ENCODE results near the gene COPS4. TPM values are rescaled to one million over a fixed set of nuclear protein-coding genes. Genes with fewer than 3 reads are reported as not detected.
"Not testable (repeated sequence)": the region's sequence is repeated elsewhere in the genome, so short reads cannot be mapped to it uniquely, and the experiment has no call there.

The COPS4 gene
- total RNA-seq, 1 experiment from 2014 or later, result 21.0 TPM

DNA sequence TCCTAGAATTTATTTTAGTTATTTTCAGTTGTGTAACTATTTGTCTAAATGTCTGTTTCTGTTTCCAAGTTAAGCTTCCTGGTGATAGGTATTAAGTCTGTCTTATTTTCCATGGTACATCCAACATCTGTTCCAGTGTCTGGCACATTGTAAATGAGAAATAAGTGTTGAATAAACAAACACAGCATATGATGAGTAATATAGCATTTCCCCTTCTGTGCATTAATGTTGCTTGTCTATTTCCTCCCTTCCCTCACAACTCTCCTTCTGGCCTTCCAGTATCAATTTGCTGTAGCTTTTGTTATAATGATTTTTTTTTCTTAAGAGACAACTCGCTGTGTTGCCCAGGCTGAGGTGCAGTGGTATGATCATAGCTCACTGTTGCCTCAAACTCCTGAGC is 36.1 kb downstream of the COPS4 start:
- H3K27ac Mint-ChIP-seq (ENCODE audit: unreplicated experiment), result no peak overlapping the region
- TF ChIP-seq, protein P1, sequence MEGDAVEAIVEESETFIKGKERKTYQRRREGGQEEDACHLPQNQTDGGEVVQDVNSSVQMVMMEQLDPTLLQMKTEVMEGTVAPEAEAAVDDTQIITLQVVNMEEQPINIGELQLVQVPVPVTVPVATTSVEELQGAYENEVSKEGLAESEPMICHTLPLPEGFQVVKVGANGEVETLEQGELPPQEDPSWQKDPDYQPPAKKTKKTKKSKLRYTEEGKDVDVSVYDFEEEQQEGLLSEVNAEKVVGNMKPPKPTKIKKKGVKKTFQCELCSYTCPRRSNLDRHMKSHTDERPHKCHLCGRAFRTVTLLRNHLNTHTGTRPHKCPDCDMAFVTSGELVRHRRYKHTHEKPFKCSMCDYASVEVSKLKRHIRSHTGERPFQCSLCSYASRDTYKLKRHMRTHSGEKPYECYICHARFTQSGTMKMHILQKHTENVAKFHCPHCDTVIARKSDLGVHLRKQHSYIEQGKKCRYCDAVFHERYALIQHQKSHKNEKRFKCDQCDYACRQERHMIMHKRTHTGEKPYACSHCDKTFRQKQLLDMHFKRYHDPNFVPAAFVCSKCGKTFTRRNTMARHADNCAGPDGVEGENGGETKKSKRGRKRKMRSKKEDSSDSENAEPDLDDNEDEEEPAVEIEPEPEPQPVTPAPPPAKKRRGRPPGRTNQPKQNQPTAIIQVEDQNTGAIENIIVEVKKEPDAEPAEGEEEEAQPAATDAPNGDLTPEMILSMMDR (IDR thresholded peaks at IDR 0.05; ENCODE audit: unreplicated experiment), result no peak
- no TSS peak for BruUV-seq (replicated peaks)
- no peaks in the 10 kb centered on the region for H3K4me1 Mint-ChIP-seq (ENCODE audit: low read depth, unreplicated experiment)
- no peaks in the 10 kb centered on the region for H3K9me3 Mint-ChIP-seq (ENCODE audit: low read depth, unreplicated experiment)
- no peak overlapping the region for H3K4me3 Mint-ChIP-seq (ENCODE audit: low read depth, unreplicated experiment)
- no peaks in the 10 kb centered on the region for H3K27me3 Mint-ChIP-seq (ENCODE audit: unreplicated experiment)
- no peak for DNase-seq
- CTCF ChIA-PET, result no interaction called here
- peaks cover 15% of the 10 kb centered on the region for H3K36me3 Mint-ChIP-seq (ENCODE audit: insufficient read depth, unreplicated experiment)
- intact Hi-C loops (cut with micrococcal nuclease; ENCODE audit: unreplicated experiment), result loop anchor here (5.0 kb wide), 1 partner anchor 211 kb away; the partner anchor contains the start of gene COQ2

DNA sequence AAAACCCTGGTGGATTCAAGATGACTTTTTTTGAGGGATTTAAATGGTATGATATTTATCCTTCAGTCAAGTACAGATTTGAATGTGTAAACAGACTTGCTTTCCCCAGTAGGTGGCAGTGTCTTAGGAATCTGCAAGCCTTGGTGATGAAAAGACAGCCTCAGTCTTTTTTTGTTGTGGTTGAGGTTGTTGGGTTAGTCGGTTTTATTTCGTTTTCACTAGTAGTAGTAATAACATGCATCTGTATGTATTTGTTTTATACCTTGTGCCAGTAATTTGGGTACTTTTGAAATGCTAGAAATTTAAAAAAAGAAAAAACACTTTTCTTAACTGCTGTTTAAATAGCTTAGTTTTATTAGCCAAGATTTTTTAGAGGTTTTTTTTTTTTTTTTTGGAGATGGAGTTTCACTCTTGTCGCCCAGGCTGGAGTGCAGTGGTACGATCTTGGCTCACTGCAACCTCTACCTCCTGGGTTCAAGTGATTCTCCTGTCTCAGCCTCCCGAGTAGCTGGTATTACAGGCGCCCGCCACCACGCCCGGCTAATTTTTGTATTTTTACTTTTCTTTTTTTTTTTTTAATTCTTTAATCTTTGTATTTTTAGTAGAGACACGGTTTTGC is 39.2 kb downstream of the COPS4 start:
- intact Hi-C loops (cut with micrococcal nuclease; ENCODE audit: unreplicated experiment), result loop anchor here (1.0 to 5.0 kb wide), 3 partner anchors 179 to 208 kb away; partner anchors contain the start of gene COQ2
- no peaks in the 10 kb centered on the region for H3K9me3 Mint-ChIP-seq (ENCODE audit: low read depth, unreplicated experiment)
- BruUV-seq (replicated peaks), result no TSS peak
- H3K36me3 Mint-ChIP-seq (ENCODE audit: insufficient read depth, unreplicated experiment), result peaks cover 16% of the 10 kb centered on the region
- H3K27me3 Mint-ChIP-seq (ENCODE audit: unreplicated experiment), result no peaks in the 10 kb centered on the region
- TF ChIP-seq, protein P1 (IDR thresholded peaks at IDR 0.05; ENCODE audit: unreplicated experiment), result peak; percentile 37
- CTCF ChIA-PET, result interaction anchor here (0.6 to 1.6 kb wide), 7 partner anchors 36 to 707 kb away, joined by 3 to 11 read pairs (median 5); no protein-coding TSS in a partner anchor
- no peak overlapping the region for H3K27ac Mint-ChIP-seq (ENCODE audit: unreplicated experiment)
- DNase-seq, result peak; percentile 52
- no peaks in the 10 kb centered on the region for H3K4me1 Mint-ChIP-seq (ENCODE audit: low read depth, unreplicated experiment)
- H3K4me3 Mint-ChIP-seq (ENCODE audit: low read depth, unreplicated experiment), result no peak overlapping the region

DNA sequence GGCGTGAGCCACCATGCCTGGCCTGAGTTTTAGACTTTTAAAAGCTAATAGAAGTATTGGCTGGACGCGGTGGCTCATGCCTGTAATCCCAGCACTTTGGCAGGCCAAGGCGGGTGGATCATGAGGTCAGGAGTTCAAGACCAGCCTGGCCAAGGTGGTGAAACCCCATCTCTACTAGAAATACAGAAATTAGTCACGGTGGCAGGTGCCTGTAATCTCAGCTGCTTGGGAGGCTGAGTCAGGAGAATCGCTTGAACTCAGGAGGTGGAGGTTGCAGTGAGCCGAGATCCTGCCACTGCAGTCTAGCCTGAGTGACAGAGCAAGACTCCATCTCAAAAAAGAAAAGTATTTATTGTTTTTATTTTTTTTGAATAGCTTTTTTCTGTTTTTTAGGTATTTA is 39.8 kb downstream of the COPS4 start:
- CTCF ChIA-PET, result interaction anchor here (0.7 to 1.6 kb wide), 4 partner anchors 36 to 207 kb away, joined by 5 to 11 read pairs (median 6); no protein-coding TSS in a partner anchor
- H3K4me3 Mint-ChIP-seq (ENCODE audit: low read depth, unreplicated experiment); H3K9me3 Mint-ChIP-seq (ENCODE audit: low read depth, unreplicated experiment); DNase-seq; BruUV-seq (replicated peaks); H3K4me1 Mint-ChIP-seq (ENCODE audit: low read depth, unreplicated experiment); H3K27ac Mint-ChIP-seq (ENCODE audit: unreplicated experiment); H3K27me3 Mint-ChIP-seq (ENCODE audit: unreplicated experiment): not testable (repeated sequence)
- H3K36me3 Mint-ChIP-seq (ENCODE audit: insufficient read depth, unreplicated experiment), result peaks cover 16% of the 10 kb centered on the region
- intact Hi-C loops (cut with micrococcal nuclease; ENCODE audit: unreplicated experiment), result loop anchor here (1.0 to 5.0 kb wide), 3 partner anchors 178 to 208 kb away; partner anchors contain the start of gene COQ2

DNA sequence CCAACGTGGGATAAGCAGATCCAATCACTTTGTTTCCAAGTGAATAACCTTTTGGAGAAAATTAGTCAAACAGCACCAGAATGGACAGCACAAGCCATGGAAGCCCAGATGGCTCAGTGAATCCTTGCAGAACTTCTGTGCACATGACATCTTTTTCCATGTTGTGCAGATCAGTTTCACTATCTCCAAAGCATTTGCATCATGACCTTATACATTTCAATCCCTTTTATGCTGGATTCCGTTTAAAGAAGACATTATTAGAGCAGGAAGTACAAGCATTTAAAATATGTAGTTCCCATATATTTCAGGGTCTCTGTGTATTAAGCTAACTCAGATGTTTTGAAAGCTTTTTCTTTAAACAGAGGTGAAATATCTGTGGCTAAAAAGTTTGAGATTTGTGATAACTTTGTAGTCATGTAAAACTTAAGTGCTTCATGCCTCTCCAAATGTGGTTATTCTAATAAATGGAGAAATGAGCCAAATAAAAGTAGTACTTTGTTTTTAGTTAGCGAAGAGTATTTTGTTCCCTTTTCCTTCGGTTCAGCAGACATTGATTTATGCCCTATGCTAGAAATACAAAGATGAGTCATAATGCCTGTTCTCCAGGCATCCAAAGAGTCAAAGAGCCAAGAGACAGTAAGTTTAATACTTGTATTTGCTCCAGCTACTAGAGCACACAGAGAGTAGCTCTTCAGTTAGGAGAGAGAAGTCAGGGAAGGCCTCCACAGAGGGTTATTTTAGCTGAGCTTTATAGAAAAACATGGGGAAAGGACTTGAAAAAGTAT is 40.5 kb downstream of the COPS4 start:
- peaks cover 11% of the 10 kb centered on the region for H3K36me3 Mint-ChIP-seq (ENCODE audit: insufficient read depth, unreplicated experiment)
- no peaks in the 10 kb centered on the region for H3K9me3 Mint-ChIP-seq (ENCODE audit: low read depth, unreplicated experiment)
- H3K27me3 Mint-ChIP-seq (ENCODE audit: unreplicated experiment), result no peaks in the 10 kb centered on the region
- no peak for DNase-seq
- intact Hi-C loops (cut with micrococcal nuclease; ENCODE audit: unreplicated experiment), result loop anchor here (2.0 kb wide), 1 partner anchor 177 kb away; no protein-coding TSS in a partner anchor
- H3K4me1 Mint-ChIP-seq (ENCODE audit: low read depth, unreplicated experiment), result no peaks in the 10 kb centered on the region
- no TSS peak for BruUV-seq (replicated peaks)
- CTCF ChIA-PET, result interaction anchor here (1.6 kb wide), 1 partner anchor 181 kb away, joined by 8 read pairs; no protein-coding TSS in a partner anchor
- TF ChIP-seq, protein P1 (IDR thresholded peaks at IDR 0.05; ENCODE audit: unreplicated experiment), result no peak
- no peak overlapping the region for H3K4me3 Mint-ChIP-seq (ENCODE audit: low read depth, unreplicated experiment)
- H3K27ac Mint-ChIP-seq (ENCODE audit: unreplicated experiment), result no peak overlapping the region
